Ishikawa (cell line): ENCODE measurements around the gene FOXO3.

Source experiments
- CREB1 ChIP-seq: IDR thresholded peaks from 2 replicates; pipeline ENCODE4 v1.6.1; 2012; ENCODE audit warnings: low read depth
- EP300 ChIP-seq: IDR thresholded peaks from 2 replicates; pipeline ENCODE4 v1.6.1; 2012; ENCODE audit warnings: borderline replicate concordance
- MAX ChIP-seq: IDR thresholded peaks from 2 replicates; pipeline ENCODE4 v1.6.1; 2012
- NFIC ChIP-seq: IDR thresholded peaks from 2 replicates; pipeline ENCODE4 v1.6.1; 2012
- RAD21 ChIP-seq: IDR thresholded peaks from 2 replicates; pipeline ENCODE4 v1.6.1; 2012; ENCODE audit warnings: low read depth
- REST ChIP-seq: IDR thresholded peaks from 2 replicates; pipeline ENCODE4 v1.6.1; 2012; ENCODE audit warnings: low read depth, mild to moderate bottlenecking
- TAF1 ChIP-seq: IDR thresholded peaks from 2 replicates; pipeline ENCODE4 v1.6.1; 2012; ENCODE audit warnings: low read depth, mild to moderate bottlenecking
- TEAD4 ChIP-seq: IDR thresholded peaks from 2 replicates; pipeline ENCODE4 v1.6.1; 2012
- YY1 ChIP-seq: IDR thresholded peaks from 2 replicates; pipeline ENCODE4 v1.6.1; 2012; ENCODE audit warnings: low read depth

DNA sequence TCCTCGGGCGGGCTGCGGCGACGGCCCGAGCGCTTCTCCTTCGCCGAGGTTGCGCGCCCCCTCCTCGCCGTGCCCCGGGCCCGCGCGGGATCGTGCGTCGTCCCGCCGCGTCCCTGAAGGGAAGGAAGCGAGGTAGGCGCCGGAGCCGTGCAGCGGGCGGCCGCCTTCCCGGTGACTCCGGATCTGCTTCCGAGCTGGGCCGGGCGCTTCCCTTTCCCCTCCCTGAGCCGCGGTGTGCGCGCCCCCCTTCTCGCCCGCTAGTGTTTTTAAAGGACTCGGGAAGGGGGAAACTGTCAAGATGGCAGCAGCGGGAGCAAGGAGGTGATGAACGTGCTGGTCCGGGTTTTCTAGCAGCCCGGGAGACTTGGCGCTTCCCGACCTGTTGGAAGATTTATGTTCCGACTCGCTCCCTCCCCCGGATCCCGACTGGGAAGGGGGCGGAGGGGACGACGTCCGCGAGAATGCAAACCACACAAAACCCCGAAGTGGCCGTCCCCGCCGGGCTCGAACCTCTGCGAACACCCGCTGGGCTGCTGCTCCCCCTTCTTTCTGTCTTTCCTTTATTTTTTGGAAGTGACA, 744 bp upstream of the FOXO3 start:
- peak; percentile 49; the same call in 1 of the 2 replicates for TF ChIP-seq TAF1
- TF ChIP-seq CREB1 = no peak
- TF ChIP-seq RAD21 = no peak
- TF ChIP-seq YY1 = peak; percentile 46; the same call in 1 of the 2 replicates
- TF ChIP-seq NFIC = no peak; the same call in 1 of the 2 replicates
- TF ChIP-seq MAX = peak; percentile 32; the same call in 1 of the 2 replicates
- TF ChIP-seq EP300 = peak; percentile 19; the same call in 1 of the 2 replicates
- TF ChIP-seq TEAD4 = no peak
- TF ChIP-seq REST = no peak
